Measurements from ENCODE around the gene SALL3.

Gene SALL3

DNA sequence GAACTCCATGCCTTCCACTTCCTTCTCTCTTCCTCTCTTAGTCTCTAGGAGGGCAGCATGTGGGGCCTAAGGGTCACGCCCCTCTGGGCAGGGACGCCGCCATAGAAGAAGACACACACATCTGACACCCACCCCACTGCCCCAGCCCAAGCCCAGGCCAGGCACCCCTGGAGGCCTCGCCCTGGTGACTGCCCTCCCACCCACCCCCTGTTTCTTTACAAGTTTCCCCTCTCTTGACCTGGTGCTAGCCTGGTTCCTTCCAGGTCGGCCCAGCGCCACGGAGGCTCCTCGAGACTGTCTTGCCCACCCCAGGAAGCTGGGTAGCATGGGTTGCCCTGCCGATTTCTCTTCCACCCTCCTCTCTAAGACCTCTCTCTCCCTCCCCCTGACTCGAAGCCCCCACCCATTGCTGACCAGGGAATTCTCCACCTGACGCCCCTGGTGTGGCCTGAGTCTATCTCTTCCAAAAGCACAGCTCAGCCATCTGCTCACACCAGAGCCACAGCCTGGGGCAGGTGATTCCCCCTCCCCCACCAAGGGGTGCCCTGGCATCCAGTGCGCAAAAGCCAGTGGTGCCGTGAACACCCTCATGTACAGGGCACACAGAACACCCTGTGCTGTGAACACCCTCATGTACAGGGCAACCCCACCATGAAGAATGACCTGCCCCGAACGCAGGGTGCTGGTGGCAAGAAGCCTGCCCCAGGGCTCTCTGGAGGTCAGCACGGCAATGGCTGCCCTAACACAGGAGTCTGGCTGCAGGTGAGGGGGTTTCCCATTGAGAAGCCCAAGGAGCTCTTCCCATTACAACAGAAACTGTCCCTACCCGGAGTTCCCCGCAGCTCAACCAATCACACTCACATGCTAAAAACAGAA lies 13.5 kb upstream of the SALL3 start:
- Histone ChIP-seq H3K36me3 (ENCODE audit: control insufficient read depth, low read depth, low read length) (no peaks in the 10 kb centered on the region), H3K4me3 (ENCODE audit: low read length) (no peak overlapping the region), H3K27me3 (ENCODE audit: control insufficient read depth, insufficient read depth, low read length) (peaks cover 17% of the 10 kb centered on the region), H3K9ac (ENCODE audit: low read length) (no peak overlapping the region), H3K27ac (ENCODE audit: low read length) (no peak overlapping the region), H3K4me1 (ENCODE audit: control insufficient read depth, low read depth, low read length) (no peaks in the 10 kb centered on the region), H3K9me3 (ENCODE audit: control insufficient read depth, low read depth, low read length) (no peaks in the 10 kb centered on the region)

DNA sequence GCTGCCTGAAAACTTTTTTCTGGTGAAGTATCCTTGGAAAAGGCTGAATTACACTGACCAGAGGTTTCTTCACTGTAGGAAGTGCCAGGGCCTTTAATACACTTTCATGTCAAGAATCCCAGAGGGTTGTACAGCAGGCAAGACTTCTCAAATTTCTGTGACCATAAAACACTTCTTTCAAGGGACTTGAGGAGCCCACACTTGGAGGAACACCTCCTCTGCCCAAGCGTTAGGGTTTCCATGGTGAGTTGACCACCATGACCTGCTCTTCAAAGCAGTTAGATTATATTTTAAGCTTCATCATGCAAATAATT lies 12.9 kb upstream of the SALL3 start:
- Histone ChIP-seq H3K36me3 (ENCODE audit: control insufficient read depth, low read depth, low read length) (no peaks in the 10 kb centered on the region), H3K4me3 (ENCODE audit: low read length) (no peak overlapping the region), H3K9ac (ENCODE audit: low read length) (no peak overlapping the region), H3K27me3 (ENCODE audit: control insufficient read depth, insufficient read depth, low read length) (peaks cover 23% of the 10 kb centered on the region), H3K4me1 (ENCODE audit: control insufficient read depth, low read depth, low read length) (no peaks in the 10 kb centered on the region), H3K9me3 (ENCODE audit: control insufficient read depth, low read depth, low read length) (no peaks in the 10 kb centered on the region), H3K27ac (ENCODE audit: low read length) (no peak overlapping the region)

- H3K9me3 ChIP-seq (ENCODE audit: control insufficient read depth, low read depth, low read length) = no peaks in the 10 kb centered on the region
- no peaks in the 10 kb centered on the region for H3K36me3 ChIP-seq (ENCODE audit: control insufficient read depth, low read depth, low read length)
- H3K4me3 ChIP-seq (ENCODE audit: low read length) = no peak overlapping the region
- H3K4me1 ChIP-seq (ENCODE audit: control insufficient read depth, low read depth, low read length) = no peaks in the 10 kb centered on the region
- H3K27me3 ChIP-seq (ENCODE audit: control insufficient read depth, insufficient read depth, low read length) = peaks cover 32% of the 10 kb centered on the region
- H3K27ac ChIP-seq (ENCODE audit: low read length) = no peak overlapping the region
- no peak overlapping the region for H3K9ac ChIP-seq (ENCODE audit: low read length)
These were observed 11.9 kb upstream of the SALL3 start for GRCh38 chr18:78967692-78968091.

GRCh38 chr18:78969574-78970315 lies 9.9 kb upstream of the SALL3 start:
- Histone ChIP-seq H3K4me1 (ENCODE audit: control insufficient read depth, low read depth, low read length) (peaks cover 3% of the 10 kb centered on the region), H3K27me3 (ENCODE audit: control insufficient read depth, insufficient read depth, low read length) (peaks cover 53% of the 10 kb centered on the region), H3K27ac (ENCODE audit: low read length) (no peak overlapping the region), H3K9ac (ENCODE audit: low read length) (no peak overlapping the region), H3K4me3 (ENCODE audit: low read length) (no peak overlapping the region), H3K36me3 (ENCODE audit: control insufficient read depth, low read depth, low read length) (no peaks in the 10 kb centered on the region), H3K9me3 (ENCODE audit: control insufficient read depth, low read depth, low read length) (no peaks in the 10 kb centered on the region)

- no peak overlapping the region for H3K4me3 ChIP-seq (ENCODE audit: low read length)
- H3K4me1 ChIP-seq (ENCODE audit: control insufficient read depth, low read depth, low read length) = peaks cover 11% of the 10 kb centered on the region
- H3K9ac ChIP-seq (ENCODE audit: low read length) = no peak overlapping the region
- H3K36me3 ChIP-seq (ENCODE audit: control insufficient read depth, low read depth, low read length) = no peaks in the 10 kb centered on the region
- peaks cover 64% of the 10 kb centered on the region for H3K27me3 ChIP-seq (ENCODE audit: control insufficient read depth, insufficient read depth, low read length)
- H3K27ac ChIP-seq (ENCODE audit: low read length) = no peak overlapping the region
- no peaks in the 10 kb centered on the region for H3K9me3 ChIP-seq (ENCODE audit: control insufficient read depth, low read depth, low read length)
These were observed 8.8 kb upstream of the SALL3 start for GRCh38 chr18:78970774-78971333.

DNA sequence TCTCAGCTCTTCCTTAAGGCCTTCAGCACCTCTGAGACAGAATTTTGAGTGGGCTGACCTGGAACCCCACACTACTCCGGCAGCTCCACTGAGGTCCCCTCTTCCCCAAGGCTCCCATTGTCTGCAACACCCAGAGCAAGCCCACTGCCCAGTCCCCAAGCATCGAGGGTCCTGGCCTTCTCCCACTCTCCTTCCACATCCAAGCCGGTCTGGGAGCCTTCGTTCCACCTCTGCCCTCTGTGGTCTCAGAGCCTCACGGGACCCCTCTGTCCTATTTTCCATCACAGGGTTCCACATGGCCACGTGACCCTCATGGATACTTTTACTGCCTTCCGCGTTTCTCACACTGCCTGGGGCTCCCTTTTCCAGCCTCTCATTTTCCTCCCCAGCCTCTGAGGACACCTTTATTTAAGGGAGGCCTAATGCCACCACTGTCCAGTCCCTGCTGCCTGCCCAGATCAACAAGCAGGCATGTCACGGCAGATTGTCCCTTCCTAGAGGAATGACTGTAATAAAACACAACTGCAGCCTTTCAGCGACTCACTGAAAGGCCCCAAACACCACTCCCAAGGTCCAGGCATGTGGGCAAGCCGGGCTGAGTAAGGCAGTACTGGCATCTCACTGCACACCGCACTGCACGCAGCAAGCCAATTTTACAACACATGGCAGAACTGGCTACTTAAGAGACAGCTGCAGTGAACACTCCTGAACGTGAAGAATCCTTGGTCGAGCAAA lies 7.9 kb upstream of the SALL3 start:
- Histone ChIP-seq H3K4me1 (ENCODE audit: control insufficient read depth, low read depth, low read length) (peaks cover 19% of the 10 kb centered on the region), H3K9me3 (ENCODE audit: control insufficient read depth, low read depth, low read length) (no peaks in the 10 kb centered on the region), H3K36me3 (ENCODE audit: control insufficient read depth, low read depth, low read length) (no peaks in the 10 kb centered on the region), H3K9ac (ENCODE audit: low read length) (no peak overlapping the region), H3K27me3 (ENCODE audit: control insufficient read depth, insufficient read depth, low read length) (peaks cover 72% of the 10 kb centered on the region), H3K4me3 (ENCODE audit: low read length) (no peak overlapping the region), H3K27ac (ENCODE audit: low read length) (no peak overlapping the region)

DNA sequence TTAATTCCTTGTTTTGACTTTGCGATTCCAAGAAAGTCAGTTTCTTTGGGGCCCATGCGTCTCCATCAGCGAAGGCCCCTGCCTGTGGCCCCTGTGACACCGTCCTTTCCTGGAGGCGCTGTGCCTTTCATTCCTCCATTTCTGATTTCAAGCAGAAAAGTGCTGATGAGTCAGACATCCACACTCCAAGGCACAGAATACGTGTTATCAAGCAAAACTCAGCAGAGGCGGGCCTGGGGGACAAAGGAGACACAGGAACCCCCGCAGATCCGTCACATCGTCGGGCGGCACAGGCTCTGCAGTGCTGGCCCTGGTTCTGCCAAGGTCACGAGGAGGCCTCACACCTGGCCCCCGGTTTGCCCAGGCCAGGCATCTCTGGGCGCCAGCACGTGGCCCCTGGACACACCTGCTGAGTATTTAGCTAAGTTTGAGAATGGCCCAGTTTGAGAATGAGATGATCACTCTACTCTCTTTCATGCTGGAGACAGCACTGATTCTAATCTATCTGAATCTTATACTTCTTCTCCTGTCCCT lies 7.2 kb upstream of the SALL3 start:
- peak overlapping the region; percentile 32 for H3K4me3 ChIP-seq (ENCODE audit: low read length)
- peaks cover 27% of the 10 kb centered on the region for H3K4me1 ChIP-seq (ENCODE audit: control insufficient read depth, low read depth, low read length)
- H3K36me3 ChIP-seq (ENCODE audit: control insufficient read depth, low read depth, low read length) = no peaks in the 10 kb centered on the region
- no peaks in the 10 kb centered on the region for H3K9me3 ChIP-seq (ENCODE audit: control insufficient read depth, low read depth, low read length)
- no peak overlapping the region for H3K27ac ChIP-seq (ENCODE audit: low read length)
- H3K27me3 ChIP-seq (ENCODE audit: control insufficient read depth, insufficient read depth, low read length) = peaks cover 80% of the 10 kb centered on the region
- no peak overlapping the region for H3K9ac ChIP-seq (ENCODE audit: low read length)

DNA sequence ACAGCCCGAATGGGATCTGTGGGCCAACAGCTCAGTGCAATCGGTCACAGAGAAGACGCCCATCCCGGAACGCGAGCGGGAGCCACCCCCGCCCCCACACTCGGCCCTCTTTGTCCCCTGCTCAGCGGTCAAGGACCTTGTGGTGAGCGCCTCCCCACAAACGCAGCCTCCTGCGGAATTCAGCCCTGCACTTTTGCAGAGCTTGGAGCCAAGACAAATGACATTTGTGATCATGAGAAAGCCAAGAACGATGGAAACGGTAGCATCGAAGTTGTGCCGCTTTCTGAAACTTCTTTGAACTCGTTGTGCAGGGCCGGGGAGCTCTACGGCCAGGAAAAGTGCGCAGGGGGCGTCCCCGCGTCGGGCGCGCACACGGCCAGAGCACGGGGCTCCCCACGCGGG lies 6.7 kb upstream of the SALL3 start:
- Histone ChIP-seq H3K9me3 (ENCODE audit: control insufficient read depth, low read depth, low read length) (no peaks in the 10 kb centered on the region), H3K9ac (ENCODE audit: low read length) (no peak overlapping the region), H3K36me3 (ENCODE audit: control insufficient read depth, low read depth, low read length) (no peaks in the 10 kb centered on the region), H3K27ac (ENCODE audit: low read length) (no peak overlapping the region), H3K4me1 (ENCODE audit: control insufficient read depth, low read depth, low read length) (peaks cover 30% of the 10 kb centered on the region), H3K4me3 (ENCODE audit: low read length) (peak overlapping the region; percentile 32), H3K27me3 (ENCODE audit: control insufficient read depth, insufficient read depth, low read length) (peaks cover 84% of the 10 kb centered on the region)

DNA sequence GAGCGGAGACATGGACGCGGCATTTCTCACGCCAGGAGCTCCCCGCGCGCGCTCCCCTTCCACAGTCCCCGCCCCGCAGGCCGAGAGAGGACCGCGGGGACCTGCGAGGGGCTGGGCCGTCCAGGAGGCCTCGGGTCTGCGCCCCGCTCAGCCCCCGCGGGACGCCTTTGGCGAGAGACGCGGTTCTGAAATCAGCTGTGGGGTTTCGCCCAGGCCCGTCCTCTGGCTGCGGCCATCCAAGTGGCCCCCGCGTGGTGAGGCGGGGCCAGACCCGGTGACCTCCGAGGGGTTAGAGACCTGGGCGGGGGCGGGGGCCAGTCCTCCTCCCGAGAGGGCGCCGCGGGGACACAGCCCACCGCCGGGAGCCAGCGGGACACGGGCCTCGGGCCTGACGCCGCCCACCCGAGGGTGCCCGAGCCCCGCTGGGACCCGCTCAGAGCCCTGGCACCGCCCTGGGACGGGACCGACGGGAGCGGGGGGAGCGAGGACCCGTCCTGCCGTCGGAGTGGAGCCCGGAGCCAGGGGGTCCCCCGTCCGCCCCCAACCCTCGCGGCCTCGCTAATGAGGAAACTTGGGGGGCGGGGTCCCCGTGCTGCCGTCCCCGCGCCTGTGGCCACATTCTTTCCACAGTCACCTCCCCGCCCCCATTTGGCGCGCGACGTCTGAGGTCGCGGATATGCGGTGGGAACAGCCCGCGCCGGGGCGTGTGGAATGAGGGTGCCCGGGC lies 6.1 kb upstream of the SALL3 start:
- Histone ChIP-seq H3K9me3 (ENCODE audit: control insufficient read depth, low read depth, low read length) (no peaks in the 10 kb centered on the region), H3K36me3 (ENCODE audit: control insufficient read depth, low read depth, low read length) (no peaks in the 10 kb centered on the region), H3K4me1 (ENCODE audit: control insufficient read depth, low read depth, low read length) (peaks cover 30% of the 10 kb centered on the region), H3K4me3 (ENCODE audit: low read length) (peak overlapping the region; percentile 50), H3K27me3 (ENCODE audit: control insufficient read depth, insufficient read depth, low read length) (peaks cover 90% of the 10 kb centered on the region), H3K9ac (ENCODE audit: low read length) (no peak overlapping the region), H3K27ac (ENCODE audit: low read length) (no peak overlapping the region)

DNA sequence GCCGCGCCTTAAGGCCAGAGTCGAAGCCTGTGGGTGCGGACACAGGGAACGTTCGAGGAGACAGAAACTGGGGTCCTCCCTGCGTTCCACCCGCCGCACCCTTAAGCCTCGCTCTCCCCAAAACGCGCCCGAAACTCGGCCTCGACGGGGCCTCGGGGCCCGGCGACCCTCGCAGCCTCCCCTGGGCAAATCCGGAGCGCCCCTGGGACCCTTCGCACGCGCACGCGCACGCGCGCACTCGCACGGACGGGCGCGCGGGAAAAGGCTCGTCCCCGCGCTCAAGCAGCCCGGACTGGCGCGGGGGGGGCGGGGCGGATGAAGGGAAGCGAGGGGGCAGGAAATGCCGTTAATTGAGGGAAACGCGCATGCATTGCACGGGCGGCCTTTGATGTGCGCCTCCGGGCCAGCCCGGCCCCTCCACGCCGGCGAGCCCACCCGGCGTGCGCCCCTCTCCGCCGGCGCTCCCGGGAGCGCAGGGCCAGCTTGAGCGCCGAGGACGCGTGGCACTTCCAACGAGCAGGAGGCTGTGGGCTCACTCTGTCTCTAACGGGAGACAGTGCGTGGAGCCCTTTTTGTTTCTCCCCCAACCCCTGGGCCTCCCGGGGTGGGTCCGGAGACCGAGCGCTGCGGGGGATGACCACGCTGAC lies 5.4 kb upstream of the SALL3 start:
- no peak overlapping the region for H3K9ac ChIP-seq (ENCODE audit: low read length)
- peaks cover 95% of the 10 kb centered on the region for H3K27me3 ChIP-seq (ENCODE audit: control insufficient read depth, insufficient read depth, low read length)
- no peaks in the 10 kb centered on the region for H3K9me3 ChIP-seq (ENCODE audit: control insufficient read depth, low read depth, low read length)
- no peak overlapping the region for H3K27ac ChIP-seq (ENCODE audit: low read length)
- H3K4me3 ChIP-seq (ENCODE audit: low read length) = peak overlapping the region; percentile 50
- H3K36me3 ChIP-seq (ENCODE audit: control insufficient read depth, low read depth, low read length) = no peaks in the 10 kb centered on the region
- peaks cover 30% of the 10 kb centered on the region for H3K4me1 ChIP-seq (ENCODE audit: control insufficient read depth, low read depth, low read length)

Measured in iPS-18a (cell line).